Left lung (tissue), 10 donors: ENCODE results near the gene TBL1X. TPM values are rescaled to one million over a fixed set of nuclear protein-coding genes. Genes with fewer than 3 reads are reported as not detected.

Experiments
- ATAC-seq: fragments of 200-7000 bp; cut with Tn5 transposase; one replicate; pipeline ENCODE4 v1.9.1; 2020; ENCODE audit warnings: moderate library complexity
- DNase-seq, 4 donors: peaks; one replicate each; pipeline ENCODE4 v3.0.0-alpha.2; 2013 to 2020
- H3K27ac ChIP-seq, 2 donors: fragments of 200-600 bp; sonication (generic) in 1 of 2; one replicate each; pipeline versions ENCODE4 v1.5.0 to v1.8.0; 2020 to 2021
- H3K27me3 ChIP-seq, 2 donors: fragments of 200-600 bp; sonication (generic) in 1 of 2; one replicate each; pipeline versions ENCODE4 v1.5.0 to v1.8.0; 2020 to 2021
- H3K36me3 ChIP-seq, 2 donors: fragments of 200-600 bp; sonication (generic) in 1 of 2; one replicate each; pipeline versions ENCODE4 v1.5.0 to v1.8.0; 2020 to 2021
- H3K4me1 ChIP-seq, 2 donors: fragments of 200-600 bp; one replicate each; pipeline ENCODE4 v1.8.0; 2021
- H3K4me3 ChIP-seq, 2 donors: fragments of 200-600 bp; sonication (generic) in 1 of 2; one replicate each; pipeline versions ENCODE4 v1.5.0 to v1.8.0; 2020 to 2021; ENCODE audit warnings: mild to moderate bottlenecking in 1 of 2
- H3K9me3 ChIP-seq, 2 donors: fragments of 200-600 bp; sonication (generic) in 1 of 2; one replicate each; pipeline versions ENCODE4 v1.5.0 to v1.8.0; 2020 to 2021
- intact Hi-C, 2 donors: fragments of 100-400 bp; cut with DNase I; formaldehyde crosslinking; loops; one replicate each; pipeline versions ENCODE4 v1.11.2 to v1.14.2; 2022
- polyA plus RNA-seq, 6 donors: library from polyadenylated mRNA; unstranded; fragments of 120-200 nt; gene quantifications; one replicate each; pipeline ENCODE4 v1.2.1, GENCODE V29; 2013; ENCODE audit not compliant: insufficient read length in 6 of 6
- total RNA-seq, 2 donors: library from RNA; stranded (reverse); fragmentation: NEBNext Ultra II Directional; extraction: Animal tissue kit (Norgen Biotek cat#: 25700); gene quantifications; one replicate each; pipeline ENCODE4 v1.2.1, GENCODE V29; 2021
- TF ChIP-seq, protein P1 (sequence below), 2 donors: fragments of 200-600 bp; sonication (generic) in 1 of 2; IDR thresholded peaks; one replicate each; pipeline versions ENCODE4 v1.5.0 to v1.8.0; 2021; ENCODE audit warnings: antibody characterized with exemption in 2 of 2
- donor health status: DM: no; HTN: yes; CAD: no.
- donor health status: DM: no; HTN: no; CAD: no.

TBL1X gene
- total and polyA plus RNA-seq, 8 donors: 13.4 to 24.6 (median 21.6) TPM

DNA sequence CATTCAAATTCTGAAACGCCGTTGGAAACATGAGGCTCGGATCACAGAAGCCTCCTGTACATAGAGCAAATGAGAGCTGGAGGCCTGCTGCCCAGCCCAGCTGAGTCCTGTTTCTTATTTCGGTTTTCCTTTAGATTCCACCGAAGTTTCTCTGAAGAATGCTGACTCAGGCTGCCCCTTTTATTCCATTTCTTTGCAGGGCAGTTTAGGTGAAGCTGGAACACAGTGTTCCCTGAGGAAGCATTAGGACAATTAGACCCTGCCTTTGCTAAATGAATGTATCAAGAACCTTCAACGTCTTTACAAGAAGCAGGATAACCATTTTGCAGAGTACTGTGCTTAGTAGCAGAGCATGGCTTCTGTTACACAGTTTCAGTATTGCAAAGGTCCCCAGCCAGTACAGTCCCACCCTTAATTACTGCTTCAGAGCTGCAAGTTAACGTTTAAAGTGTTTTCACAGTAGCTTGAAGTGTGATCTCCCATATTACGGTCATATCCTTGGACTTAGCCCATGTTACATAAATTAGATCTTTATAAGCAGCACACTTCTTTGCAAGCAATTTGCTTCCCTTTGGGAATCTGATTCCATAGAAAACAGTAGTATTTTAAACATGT is 117.0 kb downstream of the TBL1X start:
- TF ChIP-seq, protein P1, sequence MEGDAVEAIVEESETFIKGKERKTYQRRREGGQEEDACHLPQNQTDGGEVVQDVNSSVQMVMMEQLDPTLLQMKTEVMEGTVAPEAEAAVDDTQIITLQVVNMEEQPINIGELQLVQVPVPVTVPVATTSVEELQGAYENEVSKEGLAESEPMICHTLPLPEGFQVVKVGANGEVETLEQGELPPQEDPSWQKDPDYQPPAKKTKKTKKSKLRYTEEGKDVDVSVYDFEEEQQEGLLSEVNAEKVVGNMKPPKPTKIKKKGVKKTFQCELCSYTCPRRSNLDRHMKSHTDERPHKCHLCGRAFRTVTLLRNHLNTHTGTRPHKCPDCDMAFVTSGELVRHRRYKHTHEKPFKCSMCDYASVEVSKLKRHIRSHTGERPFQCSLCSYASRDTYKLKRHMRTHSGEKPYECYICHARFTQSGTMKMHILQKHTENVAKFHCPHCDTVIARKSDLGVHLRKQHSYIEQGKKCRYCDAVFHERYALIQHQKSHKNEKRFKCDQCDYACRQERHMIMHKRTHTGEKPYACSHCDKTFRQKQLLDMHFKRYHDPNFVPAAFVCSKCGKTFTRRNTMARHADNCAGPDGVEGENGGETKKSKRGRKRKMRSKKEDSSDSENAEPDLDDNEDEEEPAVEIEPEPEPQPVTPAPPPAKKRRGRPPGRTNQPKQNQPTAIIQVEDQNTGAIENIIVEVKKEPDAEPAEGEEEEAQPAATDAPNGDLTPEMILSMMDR (IDR thresholded peaks at IDR 0.05): no peak
- no peaks in the 10 kb centered on the region for H3K36me3 ChIP-seq
- H3K27me3 ChIP-seq: peaks cover 0 to 4% of the 10 kb centered on the region in 2 donors
- ATAC-seq (no peak), DNase-seq (no peak)
- H3K4me3 ChIP-seq: no peak overlapping the region
- intact Hi-C loops: no loop called here
- H3K4me1 ChIP-seq: no peaks in the 10 kb centered on the region
- no peaks in the 10 kb centered on the region for H3K9me3 ChIP-seq
- no peak overlapping the region for H3K27ac ChIP-seq

DNA sequence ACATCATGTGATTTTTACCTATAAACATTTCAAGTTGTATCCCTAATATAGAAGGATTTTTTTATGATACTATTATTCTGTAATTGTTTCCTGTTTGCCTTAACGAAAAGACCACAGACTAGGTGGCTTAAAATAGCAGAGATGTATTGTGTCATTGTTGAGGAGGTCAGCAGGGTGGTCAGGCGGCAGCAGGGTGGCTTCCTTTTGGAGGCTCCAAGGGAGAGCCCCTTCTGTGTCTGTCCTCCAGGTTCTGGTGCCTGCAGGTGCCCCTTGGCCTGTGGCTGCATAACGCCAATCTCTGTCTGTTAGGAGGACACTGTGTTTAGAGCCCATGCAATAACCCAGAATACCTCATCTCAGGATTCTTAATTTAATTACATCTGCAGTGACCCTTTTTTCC is 118.1 kb downstream of the TBL1X start:
- no peak overlapping the region for H3K27ac ChIP-seq
- H3K4me1 ChIP-seq: no peaks in the 10 kb centered on the region
- TF ChIP-seq, protein P1 (IDR thresholded peaks at IDR 0.05): no peak
- no peaks in the 10 kb centered on the region for H3K9me3 ChIP-seq
- DNase-seq (no peak), ATAC-seq (no peak)
- intact Hi-C loops: no loop called here
- no peaks in the 10 kb centered on the region for H3K36me3 ChIP-seq
- H3K4me3 ChIP-seq: no peak overlapping the region
- H3K27me3 ChIP-seq: peaks cover 0 to 4% of the 10 kb centered on the region in 2 donors

DNA sequence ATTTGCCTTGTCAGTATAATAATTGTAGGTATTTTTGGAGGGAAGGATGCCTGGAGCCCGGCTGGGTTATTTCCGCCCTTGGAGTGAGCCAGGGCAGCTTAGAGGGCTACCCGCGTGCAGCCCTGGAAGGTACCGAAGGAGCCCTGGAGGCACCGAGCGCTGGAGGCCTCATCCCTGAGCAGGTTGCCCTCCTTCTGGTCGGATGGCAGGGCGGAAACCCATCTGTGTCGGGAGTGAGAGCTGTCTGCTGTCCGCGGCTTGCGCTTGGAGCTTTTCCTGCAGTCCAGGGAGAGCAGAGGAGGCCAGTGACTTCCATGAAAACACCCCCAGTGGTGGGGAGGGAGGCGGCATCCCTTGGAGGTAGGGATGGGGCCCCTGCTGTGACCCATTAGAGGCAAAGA is 122.1 kb downstream of the TBL1X start:
- H3K4me1 ChIP-seq: no peaks in the 10 kb centered on the region
- no peaks in the 10 kb centered on the region for H3K36me3 ChIP-seq
- peaks cover 0 to 4% of the 10 kb centered on the region in 2 donors for H3K27me3 ChIP-seq
- no peak overlapping the region for H3K27ac ChIP-seq
- no peak for DNase-seq
- intact Hi-C loops: no loop called here
- no peak overlapping the region for H3K4me3 ChIP-seq
- TF ChIP-seq, protein P1 (IDR thresholded peaks at IDR 0.05): no peak
- no peak for ATAC-seq
- no peaks in the 10 kb centered on the region for H3K9me3 ChIP-seq

DNA sequence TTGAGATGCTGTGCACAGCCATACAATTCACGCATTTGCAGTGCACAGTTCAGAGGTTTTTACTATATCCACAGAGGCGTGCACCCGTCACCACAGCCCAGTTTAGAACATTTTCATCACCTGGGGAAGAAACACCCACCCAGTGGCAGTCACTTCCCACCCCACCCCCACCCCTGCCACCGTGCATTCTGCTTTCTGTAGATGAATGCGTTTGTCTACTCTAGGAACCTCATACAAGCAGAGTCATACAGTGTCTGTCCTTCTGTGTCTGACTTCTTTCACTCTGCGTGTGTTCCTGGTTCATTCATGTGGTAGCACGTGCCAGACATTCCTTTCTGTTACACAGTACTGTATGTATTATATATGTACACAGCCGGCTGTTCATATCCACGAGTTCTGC is 122.8 kb downstream of the TBL1X start:
- DNase-seq: no peak
- intact Hi-C loops: no loop called here
- no peaks in the 10 kb centered on the region for H3K9me3 ChIP-seq

DNA sequence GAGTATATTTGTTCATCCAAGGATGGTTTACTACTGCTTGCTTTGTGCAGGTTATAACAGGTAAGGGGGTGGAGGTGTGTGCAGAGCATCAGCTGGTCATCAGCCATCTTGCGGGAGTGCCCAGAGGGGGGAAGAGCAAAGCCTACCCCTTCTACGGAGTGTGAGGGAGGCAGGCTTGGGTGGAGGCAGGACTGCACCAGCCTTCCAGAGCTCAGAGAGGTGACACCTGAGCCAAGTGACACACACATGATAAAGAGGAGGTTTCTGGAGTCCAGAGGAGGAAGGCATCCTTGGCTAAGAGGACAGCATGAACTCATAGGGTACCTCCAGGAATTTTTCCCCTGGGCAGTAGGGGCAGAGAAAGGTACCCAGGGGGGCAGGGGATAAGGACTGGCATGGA is 126.6 kb downstream of the TBL1X start:
- no peak overlapping the region for H3K27ac ChIP-seq
- no peaks in the 10 kb centered on the region for H3K36me3 ChIP-seq
- ATAC-seq (no peak), DNase-seq (no peak)
- no peaks in the 10 kb centered on the region for H3K9me3 ChIP-seq
- intact Hi-C loops: no loop called here
- TF ChIP-seq, protein P1 (IDR thresholded peaks at IDR 0.05): no peak
- H3K4me3 ChIP-seq: no peak overlapping the region
- no peaks in the 10 kb centered on the region for H3K4me1 ChIP-seq
- H3K27me3 ChIP-seq: no peaks in the 10 kb centered on the region

More for the DNA sequence above, 122.8 kb downstream of the TBL1X start:
- Histone ChIP-seq H3K4me1 (no peaks in the 10 kb centered on the region), H3K36me3 (no peaks in the 10 kb centered on the region), H3K27ac (no peak overlapping the region), H3K27me3 (peaks cover 0 to 4% of the 10 kb centered on the region in 2 donors), H3K4me3 (no peak overlapping the region)
- no peak for ATAC-seq
- TF ChIP-seq, protein P1 (IDR thresholded peaks at IDR 0.05): no peak
